Omental fat pad (tissue), 4 donors: ENCODE data around the gene SH3GLB2. TPM values are rescaled to one million over a fixed set of nuclear protein-coding genes. Genes with fewer than 3 reads are reported as not detected.

Source experiments
- ATAC-seq: fragments of 150-250 bp; one replicate; pipeline ENCODE4 v1.9.1; 2016; ENCODE audit warnings: mild to moderate bottlenecking, moderate library complexity; ENCODE audit not compliant: low FRiP score
- DNase-seq: peaks from one replicate; pipeline ENCODE4 v3.0.0-alpha.2; 2019; ENCODE audit warnings: low spot score
- CTCF ChIP-seq, 3 donors: fragments of 450-650 bp; IDR thresholded peaks; one replicate each; pipeline ENCODE4 v1.5.1; 2016 to 2017; ENCODE audit warnings: antibody characterized with exemption in 3 of 3, mild to moderate bottlenecking in 3 of 3, moderate library complexity in 2 of 3
- total RNA-seq, 4 donors: library from RNA; depleted of rRNA; stranded (reverse); fragments of >200 nt; gene quantifications; one replicate each; pipeline ENCODE4 v1.1.0, GENCODE V29; 2016

SH3GLB2 gene
- total RNA-seq, 4 donors from 2014 or later = 55.5 to 75.5 (median 65.1) TPM

- ATAC-seq (no peak), DNase-seq (no peak)
- no peak for TF ChIP-seq CTCF (IDR thresholded peaks at IDR 0.05)
Measured at GRCh38 chr9:129064499-129064908, 36.4 kb upstream of the SH3GLB2 start.

- no peak for DNase-seq
- no peak for TF ChIP-seq CTCF (IDR thresholded peaks at IDR 0.05)
Measured at GRCh38 chr9:129063061-129063460, 34.9 kb upstream of the SH3GLB2 start.

DNA sequence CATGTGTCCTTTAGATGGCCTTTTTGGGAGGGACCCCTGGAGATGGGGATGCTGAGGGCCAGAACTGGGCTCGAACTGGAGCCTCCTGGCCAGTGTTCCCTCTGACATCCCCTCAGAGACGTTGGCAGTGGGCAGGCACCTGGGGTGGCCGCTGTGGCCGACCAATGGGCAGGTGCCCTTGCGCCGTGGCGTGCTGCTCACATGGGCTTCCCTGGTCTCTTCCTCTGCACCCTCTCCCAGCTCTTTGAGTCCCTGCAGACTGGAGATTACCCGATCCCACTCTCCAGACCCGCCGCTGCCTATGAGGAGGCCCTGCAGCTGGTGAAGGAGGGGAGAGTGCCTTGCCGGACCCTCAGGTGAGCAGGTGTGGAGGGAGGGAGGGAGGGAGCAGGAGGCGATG lies 32.9 kb upstream of the SH3GLB2 start:
- ATAC-seq (no peak), DNase-seq (no peak)
- no peak for TF ChIP-seq CTCF (IDR thresholded peaks at IDR 0.05)

More at GRCh38 chr9:129063061-129063460, 34.9 kb upstream of the SH3GLB2 start:
- ATAC-seq = no peak

GRCh38 chr9:129059796-129060785 lies 32.0 kb upstream of the SH3GLB2 start:
- DNase-seq (no peak), ATAC-seq (no peak)
- TF ChIP-seq CTCF (IDR thresholded peaks at IDR 0.05) = no peak

DNA sequence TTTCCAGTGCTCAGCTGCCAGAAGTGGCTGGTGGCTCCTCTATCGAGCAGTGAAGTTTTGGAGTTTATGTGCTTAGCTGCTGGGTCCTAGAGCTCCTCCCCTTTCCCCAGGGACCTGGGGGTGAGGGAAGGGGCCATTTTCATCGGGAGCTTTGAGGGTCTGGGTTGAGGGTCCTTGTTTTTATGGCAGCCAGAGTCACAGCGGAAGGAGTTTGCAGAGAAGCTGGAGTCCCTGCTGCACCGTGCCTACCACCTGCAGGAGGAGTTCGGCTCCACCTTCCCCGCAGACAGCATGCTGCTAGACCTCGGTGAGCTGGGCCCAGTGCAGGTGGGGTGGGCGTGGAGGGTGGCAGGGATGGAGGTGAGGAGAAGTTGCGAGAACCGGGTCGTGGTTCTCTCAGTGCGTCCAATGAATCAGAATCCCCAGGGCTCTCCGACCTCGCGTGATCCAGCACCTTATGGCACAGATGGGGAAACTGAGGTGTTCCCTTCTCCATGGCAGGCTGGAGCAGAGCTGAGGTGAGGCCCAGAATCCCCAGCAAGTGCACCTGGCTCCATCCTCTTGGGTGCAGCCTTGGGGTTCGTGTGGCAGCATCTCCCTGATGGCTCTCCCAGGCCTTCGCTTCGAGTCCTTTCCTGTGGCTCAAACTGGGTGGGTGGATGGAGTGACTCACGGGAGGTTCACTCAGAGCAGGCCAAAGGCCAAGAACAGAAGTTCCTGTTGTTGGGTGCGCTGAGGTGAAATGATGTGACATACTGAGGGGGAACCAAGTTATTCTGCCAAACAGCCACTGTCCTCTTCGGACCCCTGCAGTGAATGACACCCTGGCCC lies 31.0 kb upstream of the SH3GLB2 start:
- ATAC-seq (no peak), DNase-seq (no peak)
- TF ChIP-seq CTCF (IDR thresholded peaks at IDR 0.05) = no peak

- no peak for TF ChIP-seq CTCF (IDR thresholded peaks at IDR 0.05)
- no peak for DNase-seq
Measured at GRCh38 chr9:129054163-129054851, 26.2 kb upstream of the SH3GLB2 start.

More at GRCh38 chr9:129054163-129054851, 26.2 kb upstream of the SH3GLB2 start:
- ATAC-seq = no peak
